NCI-H187 (cell line): ENCODE measurements around the gene BICD2.

Source experiments
- DNase-seq, 2 experiments: peaks; one replicate each; lab custom pipeline; 2025; lab: John Stamatoyannopoulos, UW

Gene BICD2

GRCh38 chr9:92668746-92669526 is 95.7 kb downstream of the BICD2 start:
- no peak for DNase-seq

GRCh38 chr9:92666912-92667532 is 97.6 kb downstream of the BICD2 start:
- DNase-seq, result no peak

- no peak for DNase-seq
Observed at GRCh38 chr9:92666236-92666635, 98.4 kb downstream of the BICD2 start.

- no peak for DNase-seq
Observed at GRCh38 chr9:92665836-92666235, 98.8 kb downstream of the BICD2 start.

- DNase-seq, result no peak
Observed at GRCh38 chr9:92664394-92665152, 100.1 kb downstream of the BICD2 start.

GRCh38 chr9:92663951-92664350 is 100.7 kb downstream of the BICD2 start:
- no peak for DNase-seq

GRCh38 chr9:92663126-92663525 is 101.5 kb downstream of the BICD2 start:
- DNase-seq, result no peak

GRCh38 chr9:92661743-92662142 is 102.9 kb downstream of the BICD2 start:
- no peak for DNase-seq
